GM19438 (cell line): Measurements from ENCODE around the gene DNAJC1.

Experiments used
- ATAC-seq: cut with Tn5 transposase; IDR thresholded peaks from one replicate; pipeline ENCODE4 v1.9.1; 2021; ENCODE audit warnings: low read depth; ENCODE audit not compliant: unreplicated experiment

The DNAJC1 gene

GRCh38 chr10:22010973-22011408 lies 7.5 kb upstream of the DNAJC1 start:
- no peak for ATAC-seq

GRCh38 chr10:22010539-22010938 lies 7.0 kb upstream of the DNAJC1 start:
- ATAC-seq = no peak

DNA sequence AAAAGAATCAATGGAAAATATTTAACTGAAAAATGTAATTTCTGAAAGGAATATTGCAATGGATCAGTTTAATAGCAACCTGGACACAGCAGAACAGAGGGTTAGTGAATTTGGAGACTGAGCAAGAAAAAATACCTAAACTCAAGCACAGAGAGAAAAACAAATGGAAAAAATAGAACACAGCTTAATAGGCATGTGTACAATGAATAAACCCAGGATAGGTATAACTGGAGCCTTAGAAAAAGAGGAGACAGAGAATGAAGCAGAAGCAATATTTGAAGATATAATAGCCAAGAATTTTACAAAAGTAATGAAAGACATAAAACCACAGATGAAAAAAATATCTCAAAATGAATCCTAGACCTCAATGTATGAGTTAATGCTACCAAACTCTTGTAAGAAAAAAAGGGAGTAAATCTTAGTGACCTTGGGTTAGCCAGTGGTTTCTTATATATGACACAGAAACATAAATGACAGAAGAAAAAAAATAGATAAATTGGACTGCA lies 2.9 kb upstream of the DNAJC1 start:
- ATAC-seq = no peak

GRCh38 chr10:22005763-22006162 lies 2.2 kb upstream of the DNAJC1 start:
- ATAC-seq = no peak

DNA sequence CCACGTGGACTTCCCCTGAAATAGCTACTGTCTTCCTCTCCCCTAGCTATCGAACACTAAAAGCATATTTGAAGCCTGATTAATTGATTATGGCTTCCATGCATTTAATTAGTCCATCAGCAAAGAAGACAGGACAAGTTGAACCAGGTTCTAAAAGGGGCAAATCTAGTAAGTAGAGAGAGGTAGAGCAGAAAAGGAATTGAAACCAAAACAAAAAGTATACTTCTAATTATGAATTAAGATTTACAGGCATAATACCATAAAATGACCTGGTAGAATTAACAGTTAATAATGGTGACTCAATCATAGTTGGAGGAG lies 393 bp upstream of the DNAJC1 start:
- ATAC-seq = no peak

DNA sequence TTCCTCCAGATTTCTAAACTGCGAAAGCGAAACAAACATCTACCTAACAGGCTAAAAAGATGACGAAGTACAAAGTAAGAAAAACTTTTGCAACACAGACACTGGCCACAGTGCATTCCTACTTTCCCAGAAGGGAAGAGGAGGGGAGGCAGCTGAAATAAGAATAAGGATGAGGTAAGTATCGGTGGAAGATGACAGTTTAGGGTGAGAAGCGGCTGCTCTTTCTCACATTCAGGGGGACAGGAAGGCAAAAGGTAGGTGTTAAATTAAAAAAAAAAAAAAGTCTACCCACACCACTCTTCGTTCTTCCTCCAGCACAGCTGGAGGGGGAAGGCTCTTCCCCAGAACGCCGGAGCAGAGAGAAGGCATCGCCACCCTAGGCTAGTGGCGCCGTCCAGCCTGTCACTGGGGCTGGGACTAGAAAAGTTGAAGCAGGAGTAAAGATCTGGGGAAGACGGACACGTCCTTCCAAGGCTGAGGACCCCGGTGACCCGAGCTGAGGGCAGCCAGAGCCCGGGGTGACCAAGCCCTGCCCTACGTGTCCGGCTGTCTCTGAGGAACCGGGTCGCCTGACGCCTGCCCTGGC lies 846 bp downstream of the DNAJC1 start:
- peak; percentile 17 for ATAC-seq

GRCh38 chr10:21995557-21995956 lies 8.0 kb downstream of the DNAJC1 start:
- no peak for ATAC-seq

DNA sequence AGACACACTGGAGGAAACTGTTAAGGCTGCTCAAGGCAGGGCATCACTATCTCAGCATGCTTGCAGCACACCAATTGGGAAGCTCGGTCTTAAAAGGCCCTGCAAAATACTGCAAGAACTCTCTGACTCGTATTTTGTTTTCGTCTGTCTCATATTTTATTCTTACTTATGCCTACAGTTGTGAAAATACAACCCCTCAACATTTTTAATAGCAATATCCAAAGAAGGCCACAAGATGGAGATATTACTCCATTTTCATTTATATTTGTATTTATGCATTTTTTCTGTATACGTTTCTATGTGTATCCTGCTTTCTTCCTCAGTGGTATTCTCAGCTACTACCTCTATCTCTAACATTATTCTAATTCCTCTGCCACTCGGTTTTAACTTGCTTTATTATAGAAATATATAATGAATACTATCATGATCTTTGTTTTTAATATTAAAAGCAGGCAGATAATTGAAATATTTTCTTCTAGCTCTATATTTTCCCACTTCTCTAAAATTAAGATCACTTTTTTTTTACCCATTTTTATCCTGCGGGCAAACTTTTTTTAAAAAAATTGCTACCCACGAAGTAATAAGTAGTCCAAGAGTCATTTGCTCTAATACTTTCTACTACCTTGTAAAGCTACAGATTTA lies 10.0 kb downstream of the DNAJC1 start:
- no peak for ATAC-seq

DNA sequence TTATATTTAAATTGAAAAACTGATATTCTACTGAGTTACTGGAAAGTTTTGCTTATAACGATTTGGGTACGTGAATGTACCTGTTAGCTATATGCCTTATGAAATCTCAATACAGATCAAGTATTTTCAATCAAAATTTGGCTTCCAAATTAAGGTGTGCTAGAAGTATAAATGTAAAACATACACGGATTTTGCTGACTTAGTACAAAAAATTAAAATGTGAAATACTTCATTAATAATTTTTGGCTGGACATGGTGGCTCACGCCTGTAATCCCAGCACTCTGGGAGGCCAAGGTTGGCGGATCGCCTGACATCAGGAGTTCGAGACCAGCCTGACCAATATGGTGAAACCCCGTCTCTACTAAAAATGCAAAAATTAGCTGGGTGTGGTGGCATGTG lies 11.7 kb downstream of the DNAJC1 start:
- no peak for ATAC-seq

GRCh38 chr10:21990449-21990848 lies 13.1 kb downstream of the DNAJC1 start:
- ATAC-seq = no peak

DNA sequence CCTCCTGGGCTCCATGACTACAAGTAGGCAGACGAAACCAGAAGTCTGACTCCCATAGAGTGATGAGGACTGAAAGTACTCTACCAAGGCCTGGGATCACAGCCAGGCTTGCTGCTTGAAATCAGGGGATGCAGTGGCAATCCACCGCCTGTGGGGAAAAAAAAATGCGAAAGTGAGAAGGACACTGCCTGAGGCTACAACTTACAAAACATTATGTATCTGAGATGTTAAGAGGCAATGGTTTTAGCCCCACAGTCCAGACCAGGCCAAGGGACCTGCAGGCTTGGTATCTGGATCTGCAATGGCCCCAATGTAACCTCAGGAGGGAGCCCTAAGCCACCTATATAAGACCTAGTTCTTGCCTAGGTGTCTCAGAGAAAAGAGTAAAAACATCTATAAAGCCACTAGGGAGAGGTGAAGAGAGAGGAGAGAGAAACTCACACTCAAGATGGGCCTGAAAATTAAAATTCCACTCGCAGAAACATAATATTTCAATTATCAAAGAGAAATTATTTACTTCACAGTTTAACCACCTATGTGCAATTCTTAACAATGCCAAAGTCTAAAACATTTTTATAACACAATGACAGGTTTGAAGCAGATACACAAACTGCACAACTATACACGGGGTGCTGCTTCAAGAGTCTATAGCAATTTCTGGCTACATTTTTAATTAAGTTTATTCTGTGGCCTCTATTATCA lies 13.9 kb downstream of the DNAJC1 start:
- peak; percentile 88 for ATAC-seq

- no peak for ATAC-seq
Measured at GRCh38 chr10:21985541-21985940, 18.0 kb downstream of the DNAJC1 start.

DNA sequence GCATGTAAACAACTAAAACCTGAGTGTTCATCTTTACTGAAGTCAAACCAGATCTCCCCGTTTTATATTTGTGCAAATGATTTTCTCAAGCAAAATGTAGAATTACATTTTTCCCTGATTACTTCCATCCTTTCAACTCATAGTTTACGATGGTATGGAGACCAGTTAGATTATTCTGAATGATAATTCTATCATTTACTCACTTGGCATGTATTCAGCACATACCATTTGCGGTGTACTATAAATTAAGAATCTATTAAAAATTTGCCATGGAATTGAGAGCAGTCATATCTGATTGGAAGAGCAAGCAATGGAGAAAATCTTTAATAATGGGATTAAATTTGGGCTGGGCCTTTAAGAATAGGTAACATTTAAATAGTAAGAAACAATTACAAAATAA lies 22.4 kb downstream of the DNAJC1 start:
- ATAC-seq = no peak

DNA sequence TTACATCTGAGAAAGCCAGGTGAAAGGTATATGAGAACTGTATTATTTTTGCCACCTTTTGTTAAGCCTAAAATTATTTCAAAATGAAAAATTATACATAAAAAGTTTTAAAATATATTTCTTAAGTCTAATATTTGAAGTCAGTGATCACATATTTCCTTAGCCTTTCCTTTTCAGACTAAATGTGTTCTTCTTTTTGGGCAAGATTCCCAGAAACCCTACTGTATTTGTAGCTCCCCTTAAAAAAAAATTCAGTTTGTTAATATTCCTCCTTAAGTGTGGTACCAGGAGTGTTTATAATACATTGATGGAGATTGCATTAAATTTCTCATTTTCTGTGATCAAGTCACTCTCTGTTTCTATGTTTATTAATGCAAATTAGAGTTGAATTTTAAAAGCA lies 22.8 kb downstream of the DNAJC1 start:
- no peak for ATAC-seq

DNA sequence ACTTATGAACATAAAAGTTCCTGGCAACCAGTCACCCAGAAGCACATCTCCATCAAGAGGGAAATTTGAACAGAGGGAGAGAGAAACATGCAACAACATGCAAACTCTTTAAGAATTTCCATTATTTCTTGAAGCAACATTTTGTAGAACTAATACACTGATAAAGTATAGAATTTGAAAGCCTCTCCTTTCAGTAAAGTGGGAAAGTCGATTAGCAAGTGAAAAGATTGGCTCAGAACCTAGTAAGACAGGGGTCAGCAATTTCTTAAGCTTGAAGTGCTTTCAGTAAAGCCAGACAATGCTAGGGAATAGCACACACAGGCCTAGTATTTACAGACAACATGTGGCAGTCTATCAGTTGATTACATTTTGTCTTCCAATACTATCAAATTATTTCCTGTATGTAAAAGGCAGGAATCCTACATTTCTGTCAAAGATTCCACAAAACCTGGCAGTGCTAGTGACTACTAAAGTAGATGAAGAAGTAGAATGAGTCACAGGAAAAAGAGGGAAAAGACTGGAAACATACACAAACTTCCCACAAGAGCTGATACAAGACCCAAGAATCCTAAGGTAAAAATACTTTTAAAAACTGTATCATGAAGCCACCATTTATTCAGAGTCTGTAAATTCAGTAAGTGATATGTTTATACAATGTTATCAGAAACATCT lies 25.2 kb downstream of the DNAJC1 start:
- no peak for ATAC-seq

- ATAC-seq = no peak
Measured at GRCh38 chr10:21976739-21977138, 26.8 kb downstream of the DNAJC1 start.

GRCh38 chr10:21976280-21976679 lies 27.2 kb downstream of the DNAJC1 start:
- ATAC-seq = no peak

DNA sequence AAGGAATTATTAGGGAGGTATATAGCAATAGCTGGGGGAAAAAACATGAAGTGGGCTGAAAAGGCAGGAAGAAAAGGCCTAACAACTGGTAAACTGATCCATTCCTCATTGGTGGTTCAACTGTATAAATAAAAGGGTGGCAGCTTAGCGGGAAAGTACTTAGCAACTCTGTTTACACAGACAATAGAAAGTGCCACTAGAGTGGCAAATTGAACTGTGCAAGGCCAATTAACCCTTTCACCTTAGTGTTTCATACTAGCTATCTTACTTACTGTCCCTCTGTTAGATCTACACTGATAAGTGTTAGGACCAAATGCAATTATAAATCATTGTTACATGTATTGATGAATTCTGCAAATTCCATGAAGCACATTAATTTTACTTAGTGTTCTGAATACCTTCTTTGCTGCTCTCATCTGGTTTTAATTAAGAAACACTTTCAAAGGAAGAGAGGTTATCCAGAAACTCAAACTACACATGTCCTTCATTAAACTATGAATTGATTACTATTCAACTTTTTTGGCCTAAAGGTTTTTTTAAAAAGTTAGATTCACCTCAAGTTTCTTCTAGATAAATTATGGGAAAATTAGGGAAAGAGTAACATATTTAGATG lies 28.0 kb downstream of the DNAJC1 start:
- ATAC-seq = no peak

GRCh38 chr10:21972584-21972983 lies 30.9 kb downstream of the DNAJC1 start:
- ATAC-seq = no peak

- no peak for ATAC-seq
Measured at GRCh38 chr10:21969326-21970287, 33.9 kb downstream of the DNAJC1 start.
